Stimulated activated CD4-positive, alpha-beta T cell treated with anti-CD3 and anti-CD28 coated beads, Interleukin-15, amount 100 ng/mL, for 48 hours (primary cell): ENCODE data around the gene CFD.
"Not testable (repeated sequence)": the region's sequence is repeated elsewhere in the genome, so short reads cannot be mapped to it uniquely, and the experiment has no call there.

ENCODE experiments used
- DNase-seq, 2 donors: peaks; one replicate each; pipeline ENCODE4 v3.0.0-alpha.2; 2020; ENCODE audit warnings: low read depth in 2 of 2

Gene CFD

GRCh38 chr19:858868-859843 is at the start of gene CFD:
CFD (plus strand) TSS chr19:859664; CDS start chr19:859690, 26 bp downstream.
- no peak for DNase-seq

DNA sequence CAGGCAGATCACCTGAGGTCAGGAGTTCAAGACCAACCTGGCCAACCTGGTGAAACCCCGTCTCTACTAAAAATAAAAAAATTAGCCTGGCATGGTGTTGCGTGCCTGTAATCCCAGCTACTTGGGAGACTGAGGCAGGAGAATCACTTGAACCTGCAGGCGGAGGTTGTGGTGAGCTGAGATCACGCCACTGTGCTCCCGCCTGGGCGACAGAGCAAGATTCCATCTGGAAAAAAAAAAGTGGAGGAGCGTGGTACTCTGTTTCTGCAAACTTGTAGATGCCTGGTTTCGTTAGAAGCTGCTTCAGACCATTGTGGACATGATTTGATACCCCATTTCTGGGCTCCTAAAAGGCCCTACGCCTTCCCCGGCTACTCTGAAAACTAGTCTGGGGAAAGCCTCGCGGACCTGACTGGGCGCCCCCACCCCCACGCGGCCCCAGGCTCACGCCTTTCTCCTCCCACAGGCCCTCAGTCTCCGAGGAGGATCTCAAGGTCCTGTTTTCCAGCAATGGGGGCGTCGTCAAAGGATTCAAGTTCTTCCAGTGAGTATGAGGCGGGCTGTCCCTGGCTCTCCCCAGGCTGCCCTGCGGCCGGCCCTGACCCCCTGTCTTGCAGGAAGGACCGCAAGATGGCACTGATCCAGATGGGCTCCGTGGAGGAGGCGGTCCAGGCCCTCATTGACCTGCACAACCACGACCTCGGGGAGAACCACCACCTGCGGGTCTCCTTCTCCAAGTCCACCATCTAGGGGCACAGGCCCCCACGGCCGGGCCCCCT is 49.2 kb upstream of the CFD start:
- no peak for DNase-seq

DNA sequence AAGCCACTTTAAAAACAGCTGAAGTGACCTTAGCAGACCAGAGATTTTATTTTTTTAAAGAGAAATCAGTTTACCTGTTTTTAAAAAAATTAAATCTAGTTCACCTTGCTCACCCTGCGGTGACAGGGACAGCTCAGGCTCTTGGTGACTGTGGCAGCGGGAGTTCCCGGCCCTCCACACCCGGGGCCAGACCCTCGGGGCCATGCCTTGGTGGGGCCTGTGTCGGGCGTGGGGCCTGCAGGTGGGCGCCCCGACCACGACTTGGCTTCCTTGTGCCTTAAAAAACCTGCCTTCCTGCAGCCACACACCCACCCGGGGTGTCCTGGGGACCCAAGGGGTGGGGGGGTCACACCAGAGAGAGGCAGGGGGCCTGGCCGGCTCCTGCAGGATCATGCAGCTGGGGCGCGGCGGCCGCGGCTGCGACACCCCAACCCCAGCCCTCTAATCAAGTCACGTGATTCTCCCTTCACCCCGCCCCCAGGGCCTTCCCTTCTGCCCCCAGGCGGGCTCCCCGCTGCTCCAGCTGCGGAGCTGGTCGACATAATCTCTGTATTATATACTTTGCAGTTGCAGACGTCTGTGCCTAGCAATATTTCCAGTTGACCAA is 48.5 kb upstream of the CFD start:
- DNase-seq, result no peak

DNA sequence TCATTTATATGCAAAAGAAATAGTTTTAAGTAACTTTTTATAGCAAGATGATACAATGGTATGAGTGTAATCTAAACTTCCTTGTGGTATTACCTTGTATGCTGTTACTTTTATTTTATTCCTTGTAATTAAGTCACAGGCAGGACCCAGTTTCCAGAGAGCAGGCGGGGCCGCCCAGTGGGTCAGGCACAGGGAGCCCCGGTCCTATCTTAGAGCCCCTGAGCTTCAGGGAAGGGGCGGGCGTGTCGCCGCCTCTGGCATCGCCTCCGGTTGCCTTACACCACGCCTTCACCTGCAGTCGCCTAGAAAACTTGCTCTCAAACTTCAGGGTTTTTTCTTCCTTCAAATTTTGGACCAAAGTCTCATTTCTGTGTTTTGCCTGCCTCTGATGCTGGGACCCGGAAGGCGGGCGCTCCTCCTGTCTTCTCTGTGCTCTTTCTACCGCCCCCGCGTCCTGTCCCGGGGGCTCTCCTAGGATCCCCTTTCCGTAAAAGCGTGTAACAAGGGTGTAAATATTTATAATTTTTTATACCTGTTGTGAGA is 47.9 kb upstream of the CFD start:
- DNase-seq, result no peak

- DNase-seq, result no peak
These were observed 47.3 kb upstream of the CFD start for GRCh38 chr19:812049-812746.

DNA sequence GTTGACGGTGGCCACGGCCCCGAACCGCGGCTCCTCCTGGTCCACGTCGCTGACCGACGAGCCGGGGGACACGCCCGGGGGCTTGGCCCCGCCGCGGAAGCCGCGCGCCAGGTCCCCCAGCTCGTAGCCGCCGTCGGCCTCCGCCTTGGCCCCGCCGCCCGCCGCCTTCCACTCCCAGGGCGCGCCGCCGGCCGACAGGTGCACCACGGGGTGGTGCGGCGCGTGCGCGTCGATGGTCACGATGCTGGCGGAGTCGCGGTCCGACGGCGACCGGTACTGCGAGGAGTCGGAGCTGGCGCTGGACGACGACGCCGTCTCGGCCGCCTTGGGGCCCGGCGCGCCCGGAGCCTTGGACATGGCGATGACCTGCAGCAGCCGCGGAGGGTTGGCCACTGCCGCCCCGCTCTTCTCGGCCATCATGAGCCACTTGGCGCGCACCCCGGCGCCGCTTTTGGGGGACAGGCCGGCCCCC is 46.7 kb upstream of the CFD start:
- no peak for DNase-seq

- DNase-seq, result no peak
These were observed 46.0 kb upstream of the CFD start for GRCh38 chr19:813219-814151.

DNA sequence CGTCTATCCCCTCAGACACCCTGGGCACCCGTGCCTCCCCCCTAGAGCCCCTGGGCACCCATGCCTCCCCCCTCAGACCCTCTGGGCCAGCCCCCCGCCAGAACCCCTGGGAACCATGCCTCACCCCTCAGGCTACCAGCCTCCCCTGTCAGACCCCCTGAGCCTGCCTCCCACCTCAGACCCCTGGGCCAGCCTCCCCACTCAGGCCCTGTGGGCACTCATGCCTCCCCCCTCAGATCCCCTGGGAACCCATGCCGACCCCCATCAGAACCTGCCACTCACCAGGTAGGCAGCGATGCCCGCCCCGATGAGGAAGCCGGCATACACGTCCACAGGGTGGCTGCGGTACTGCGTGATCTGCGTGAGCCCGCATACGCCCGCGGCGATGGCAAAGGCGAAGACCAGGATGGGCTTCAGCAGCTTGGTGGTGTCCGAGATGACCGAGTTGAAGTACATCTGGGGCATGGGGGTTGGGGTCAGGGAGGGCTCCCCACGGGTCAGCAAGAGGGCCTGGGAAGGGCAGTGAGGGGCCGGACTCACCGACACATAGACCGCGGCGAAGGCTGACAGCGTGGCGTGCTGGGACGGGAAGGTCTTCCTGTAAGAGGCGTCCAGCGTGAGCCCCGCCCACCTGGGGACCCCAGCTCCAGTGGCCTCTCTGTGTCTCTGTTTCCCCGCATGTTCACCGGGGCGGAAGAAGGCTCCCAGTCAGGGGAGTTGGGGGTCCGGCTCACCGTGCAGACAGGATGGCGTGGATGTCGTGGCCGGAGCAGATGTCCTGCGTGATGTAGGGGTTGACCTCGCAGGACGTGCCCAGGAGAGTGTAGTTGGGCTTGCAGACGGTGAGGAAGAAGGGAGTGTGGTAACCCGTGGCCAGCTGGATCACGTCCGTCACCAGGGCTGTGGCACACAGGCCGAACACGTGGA is 45.0 kb upstream of the CFD start:
- no peak for DNase-seq

DNA sequence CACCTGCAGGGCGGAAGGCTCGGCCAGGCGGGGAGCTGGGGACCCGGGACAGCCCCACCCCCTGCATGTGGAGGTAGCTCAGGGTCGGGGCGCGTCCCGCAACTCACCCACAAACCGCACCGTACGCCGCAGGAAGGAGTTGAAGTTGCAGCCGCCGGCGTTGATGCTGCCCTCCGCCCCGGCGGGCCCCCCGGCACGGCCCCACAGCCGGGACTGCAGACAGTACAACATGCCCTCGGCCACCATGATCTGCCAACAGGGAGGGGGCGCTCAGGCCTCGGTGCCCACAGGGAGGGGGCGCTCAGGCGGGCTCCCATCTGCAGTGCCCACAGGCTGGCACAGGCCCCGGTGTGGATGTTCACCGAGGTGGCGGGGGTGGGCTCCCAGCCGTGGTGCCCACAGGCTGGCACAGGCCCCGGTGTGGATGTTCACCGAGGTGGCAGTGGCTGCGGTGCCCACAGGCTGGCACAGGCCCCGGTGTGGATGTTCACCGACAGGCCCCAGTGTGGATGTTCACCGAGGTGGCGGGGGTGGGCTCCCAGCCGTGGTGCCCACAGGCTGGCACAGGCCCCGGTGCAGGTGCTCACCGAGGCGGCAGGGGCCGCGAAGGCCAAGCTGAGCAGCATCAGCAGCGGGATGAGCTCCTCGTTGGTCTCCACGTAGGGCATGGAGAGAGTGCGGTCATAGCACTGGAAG is 44.2 kb upstream of the CFD start:
- no peak for DNase-seq

- DNase-seq, result no peak
These were observed 43.5 kb upstream of the CFD start for GRCh38 chr19:815775-816499.

DNA sequence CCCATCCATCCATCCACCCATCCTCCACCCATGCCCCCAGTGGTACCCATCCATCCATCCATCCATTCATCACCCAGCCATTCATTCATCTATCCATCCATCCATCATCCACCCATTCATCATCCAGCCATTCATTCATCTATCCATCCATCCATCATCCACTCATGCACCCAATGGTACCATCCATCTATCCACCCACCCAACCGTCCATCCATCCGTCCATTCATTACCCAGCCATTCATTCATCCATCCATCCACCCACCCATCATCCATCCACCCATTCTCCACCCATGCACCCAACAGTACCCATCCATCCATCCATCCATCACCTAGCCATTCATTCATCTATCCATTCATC is 43.0 kb upstream of the CFD start:
- DNase-seq, result no peak

DNA sequence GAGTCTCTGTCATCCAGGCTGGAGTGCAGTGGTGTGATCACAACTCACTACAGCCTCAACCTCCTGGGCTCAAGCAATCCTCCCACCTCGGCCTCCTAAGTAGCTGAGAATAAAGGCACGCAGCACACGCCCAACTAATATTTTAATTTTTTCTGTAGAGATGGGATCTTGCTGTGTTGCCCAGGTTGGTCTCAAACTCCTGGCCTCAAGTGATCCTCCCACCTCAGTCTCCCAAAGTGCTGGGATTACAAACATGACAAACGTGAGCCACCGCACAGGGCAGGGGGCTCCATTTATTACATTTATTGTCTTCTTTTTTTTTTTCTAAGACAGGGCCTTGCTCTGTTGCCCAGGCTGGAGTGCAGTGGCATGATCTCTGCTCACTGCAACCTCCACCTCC is 39.3 kb upstream of the CFD start:
- not testable (repeated sequence) for DNase-seq

GRCh38 chr19:821231-821824 is 38.1 kb upstream of the CFD start:
- no peak for DNase-seq

DNA sequence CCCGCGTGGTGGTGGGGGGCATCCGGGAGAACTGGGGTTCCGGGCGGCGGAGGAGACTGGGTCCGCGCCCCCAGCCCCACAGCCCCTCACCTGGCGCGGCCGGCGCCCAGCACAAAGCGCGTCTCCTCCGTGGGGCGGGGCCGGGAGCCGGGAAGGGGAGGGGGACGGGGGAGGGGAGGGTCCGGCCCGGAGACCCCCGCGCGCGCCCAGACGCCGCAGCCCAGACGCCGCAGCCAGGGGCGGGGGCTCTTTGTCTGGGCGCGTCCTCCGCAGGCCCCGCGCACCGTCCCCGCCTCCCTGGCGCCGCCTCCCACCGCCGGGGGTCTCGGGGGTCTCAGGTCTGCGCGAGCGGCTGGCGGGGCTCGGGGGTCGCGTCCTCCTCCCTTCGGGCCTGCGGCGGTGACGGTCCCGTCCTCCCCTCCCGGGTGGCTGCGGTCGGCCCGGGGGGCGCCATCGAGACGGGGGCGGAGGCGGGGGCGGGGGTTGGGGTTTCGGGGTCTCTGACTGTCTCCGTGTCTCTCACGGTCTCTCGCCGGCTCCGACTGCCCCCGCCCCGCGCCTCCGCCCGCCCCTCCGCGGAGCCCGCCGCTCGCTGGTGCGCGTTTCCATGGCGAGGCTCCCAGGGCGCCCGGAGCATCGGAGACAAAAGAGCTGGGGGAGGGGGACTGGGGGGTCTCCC is 37.5 kb upstream of the CFD start, which contains the start of gene PLPPR3:
Gene PLPPR3, minus strand, starts transcription at position 131 of the 679 bp plus-strand sequence. CDS start 396 bp downstream, outside the sequence.
- no peak for DNase-seq

- no peak for DNase-seq
These were observed 35.8 kb upstream of the CFD start for GRCh38 chr19:823565-824121.

- no peak for DNase-seq
These were observed 34.6 kb upstream of the CFD start for GRCh38 chr19:824885-825284.
